A673 (cell line): ENCODE data around the gene DOCK10. TPM values are rescaled to one million over a fixed set of nuclear protein-coding genes. Genes with fewer than 3 reads are reported as not detected.

Source experiments
- BruUV-seq: library from RNA; stranded (reverse); fragments of 400-500 nt; replicated peaks from 2 replicates; lab custom pipeline; 2021; lab: Mats Ljungman, UMichigan
- CTCF ChIA-PET: fragments of 300-600 bp; sonication (Branson Sonifier 250); formaldehyde crosslinking; loops from one replicate; lab custom pipeline; 2022; ENCODE audit warnings: antibody characterized with exemption; lab: Charles Lee
- POLR2A ChIA-PET: fragments of 300-600 bp; sonication (Branson Sonifier 250); formaldehyde crosslinking; loops from one replicate; lab custom pipeline; 2022; ENCODE audit warnings: antibody characterized with exemption; ENCODE audit not compliant: low non-redundant PET; lab: Charles Lee
- DNase-seq: peaks from one replicate; pipeline ENCODE4 v3.0.0-alpha.2; 2015; ENCODE audit warnings: low spot score
- H3K27ac ChIP-seq: fragments of 200-600 bp; sonication (generic); 2 replicates; pipeline ENCODE4 v1.5.1; 2016; ENCODE audit warnings: mixed run types, low read depth, mild to moderate bottlenecking, mixed read lengths, antibody characterized with exemption, low read length; ENCODE audit not compliant: poor library complexity, severe bottlenecking
- H3K27me3 ChIP-seq: fragments of 200-600 bp; sonication (generic); replicated peaks from 2 replicates; pipeline ENCODE4 v1.6.1; 2017; ENCODE audit warnings: mixed run types, low read depth, mild to moderate bottlenecking, mixed read lengths, antibody characterized with exemption, low read length; ENCODE audit not compliant: insufficient read depth, poor library complexity
- H3K36me3 ChIP-seq: fragments of 200-600 bp; sonication (generic); 2 replicates; pipeline ENCODE4 v1.6.1; 2016; ENCODE audit warnings: mixed run types, mild to moderate bottlenecking, mixed read lengths, antibody characterized with exemption, low read length; ENCODE audit not compliant: insufficient read depth, poor library complexity, severe bottlenecking
- H3K4me1 ChIP-seq: fragments of 200-600 bp; sonication (generic); 2 replicates; pipeline ENCODE4 v1.6.1; 2017; ENCODE audit warnings: mixed run types, mild to moderate bottlenecking, mixed read lengths, antibody characterized with exemption, low read length; ENCODE audit not compliant: insufficient read depth, poor library complexity, severe bottlenecking
- H3K4me3 ChIP-seq: fragments of 200-600 bp; sonication (generic); 2 replicates; pipeline ENCODE4 v1.5.1; 2016; ENCODE audit warnings: low read depth, mixed run types, mild to moderate bottlenecking, mixed read lengths, low read length; ENCODE audit not compliant: poor library complexity, severe bottlenecking
- H3K9me3 ChIP-seq: fragments of 200-600 bp; sonication (generic); 2 replicates; pipeline ENCODE4 v1.6.1; 2016; ENCODE audit warnings: mixed run types, low read depth, mild to moderate bottlenecking, mixed read lengths, antibody characterized with exemption, low read length; ENCODE audit not compliant: poor library complexity, severe bottlenecking
- CTCF ChIP-seq: fragments of 300-800, 200-600 bp; sonication (generic); conservative IDR thresholded peaks from 2 replicates; pipeline ENCODE4 v1.5.1; 2017; ENCODE audit warnings: low read depth, mild to moderate bottlenecking, antibody characterized with exemption, low read length, moderate library complexity, mixed read lengths
- EZH2 ChIP-seq: fragments of 200-600 bp; sonication (generic); IDR thresholded peaks from 2 replicates; pipeline ENCODE4 v1.6.1; 2017; ENCODE audit warnings: borderline replicate concordance, low read depth, mild to moderate bottlenecking, mixed read lengths, antibody characterized with exemption, low read length; ENCODE audit not compliant: poor library complexity, severe bottlenecking
- intact Hi-C: fragments of 100-400 bp; cut with micrococcal nuclease; formaldehyde crosslinking; loops from one replicate; pipeline ENCODE4 v1.10.0; 2022; ENCODE audit not compliant: unreplicated experiment
- total RNA-seq: library from RNA; stranded (reverse); gene quantifications from 2 replicates; pipeline ENCODE4 v1.2.3, GENCODE V29; 2021

The DOCK10 gene
- total RNA-seq, 1 experiment from 2014 or later = 5.1 TPM

- TF ChIP-seq CTCF (no peak), EZH2 (no peak)
- H3K27ac ChIP-seq = no peak overlapping the region
- no peak overlapping the region for H3K4me3 ChIP-seq
- ChIA-PET CTCF (no interaction called here), POLR2A (no interaction called here)
- H3K9me3 ChIP-seq = no peaks in the 10 kb centered on the region
- no peak for DNase-seq
- H3K4me1 ChIP-seq = no peaks in the 10 kb centered on the region
- H3K27me3 ChIP-seq = no peaks in the 10 kb centered on the region
- intact Hi-C loops = no loop called here
- H3K36me3 ChIP-seq = no peaks in the 10 kb centered on the region
- BruUV-seq = no TSS peak
These were observed 284.2 kb downstream of the DOCK10 start for GRCh38 chr2:224757934-224758548.

DNA sequence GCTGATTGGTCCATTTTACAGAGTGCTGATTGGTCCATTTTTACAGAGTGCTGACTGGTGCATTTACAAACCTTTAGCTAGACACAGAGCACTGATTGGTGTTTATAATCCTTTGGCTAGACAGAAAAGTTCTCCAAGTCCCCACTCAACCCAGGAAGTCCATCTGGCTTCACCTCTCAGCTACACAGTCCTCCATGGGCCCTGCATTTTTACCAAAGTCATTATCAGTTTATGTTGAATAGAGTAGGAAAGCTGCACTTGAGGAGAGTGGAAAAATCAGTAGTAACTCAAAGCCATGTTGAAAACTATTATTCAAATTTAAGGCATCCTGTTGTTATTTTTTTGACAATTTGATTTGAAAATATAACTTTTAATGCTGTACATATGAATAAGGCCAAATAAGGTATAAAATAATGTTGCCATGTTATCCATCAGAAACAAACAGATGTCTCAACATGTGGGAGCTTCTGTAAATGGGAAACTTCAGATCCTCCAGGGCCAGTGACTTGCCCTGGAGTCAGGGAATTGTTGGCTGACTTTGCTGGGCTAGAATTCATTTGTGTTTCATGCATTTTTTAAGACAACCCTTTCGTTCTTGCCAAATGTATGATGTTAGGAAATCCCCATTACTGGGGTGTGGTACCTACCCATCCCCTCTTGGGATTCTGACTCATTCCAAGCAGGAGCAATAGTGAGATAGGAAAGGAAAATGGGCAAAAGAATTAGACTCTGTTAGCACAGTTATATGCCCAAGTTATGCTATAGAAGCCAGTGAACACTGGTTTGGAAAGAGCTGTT is 288.3 kb downstream of the DOCK10 start:
- CTCF ChIA-PET = no interaction called here
- intact Hi-C loops = no loop called here
- H3K9me3 ChIP-seq = no peaks in the 10 kb centered on the region
- no peak for TF ChIP-seq EZH2
- no peak for TF ChIP-seq CTCF
- no peaks in the 10 kb centered on the region for H3K27me3 ChIP-seq
- H3K4me3 ChIP-seq = no peak overlapping the region
- POLR2A ChIA-PET = no interaction called here
- no peaks in the 10 kb centered on the region for H3K4me1 ChIP-seq
- DNase-seq = no peak
- no peaks in the 10 kb centered on the region for H3K36me3 ChIP-seq
- BruUV-seq = no TSS peak
- no peak overlapping the region for H3K27ac ChIP-seq

- Histone ChIP-seq H3K27ac (no peak overlapping the region), H3K36me3 (no peaks in the 10 kb centered on the region), H3K27me3 (no peaks in the 10 kb centered on the region), H3K4me3 (no peak overlapping the region), H3K9me3 (no peaks in the 10 kb centered on the region), H3K4me1 (no peaks in the 10 kb centered on the region)
- POLR2A ChIA-PET = no interaction called here
- intact Hi-C loops = no loop called here
- DNase-seq = no peak
- CTCF ChIA-PET = no interaction called here
- BruUV-seq = no TSS peak
- no peak for TF ChIP-seq CTCF
- no peak for TF ChIP-seq EZH2
These were observed 290.1 kb downstream of the DOCK10 start for GRCh38 chr2:224751996-224752698.
